ENCODE data around the gene HTR7.

HTR7 gene

GRCh38 chr10:90695915-90696676, 161.7 kb downstream of the HTR7 start:
- no peak for TF ChIP-seq CTCF (conservative IDR thresholded peaks at IDR 0.05; ENCODE audit: low read depth, low read length)
- DNase-seq (ENCODE audit: low read depth): no peak
- H3K4me3 ChIP-seq (ENCODE audit: low read length): no peak overlapping the region
